Measurements from ENCODE around the gene ADCK1. TPM values are rescaled to one million over a fixed set of nuclear protein-coding genes. Genes with fewer than 3 reads are reported as not detected.

ADCK1 gene
- total and polyA plus RNA-seq, 9 of the 15 experiments (the other 6 are each of a cell fraction or from before 2014, with no cell fraction given), result 2.8 to 8.9 (median 4.3) TPM

DNA sequence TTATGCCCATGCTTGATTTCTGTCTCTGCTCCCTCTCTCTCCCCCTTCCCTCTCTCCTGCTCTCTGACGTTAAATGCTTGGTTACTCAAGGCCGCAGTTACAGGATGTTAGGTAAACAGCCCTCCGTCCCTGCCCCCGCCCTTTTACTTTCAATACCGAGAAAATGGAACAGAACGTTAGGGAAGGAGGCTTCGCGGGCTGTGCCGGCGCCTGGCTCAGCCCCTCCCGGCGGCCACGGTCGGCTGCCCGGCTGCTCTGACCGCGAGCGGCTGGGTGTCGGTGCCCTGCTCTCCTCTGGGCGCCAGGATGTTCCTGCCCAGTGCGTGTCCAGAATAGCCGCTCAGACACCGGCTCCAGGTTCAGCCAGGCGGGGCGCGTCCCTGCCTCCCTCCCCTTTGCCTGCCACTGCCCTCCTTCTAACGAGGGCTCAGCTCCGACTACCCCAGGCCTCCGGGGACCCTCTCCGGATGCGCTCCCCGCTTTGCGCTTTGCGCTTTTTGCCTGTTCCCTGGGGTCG, 166.1 kb downstream of the ADCK1 start (continued):
- TF ChIP-seq, protein P1, sequence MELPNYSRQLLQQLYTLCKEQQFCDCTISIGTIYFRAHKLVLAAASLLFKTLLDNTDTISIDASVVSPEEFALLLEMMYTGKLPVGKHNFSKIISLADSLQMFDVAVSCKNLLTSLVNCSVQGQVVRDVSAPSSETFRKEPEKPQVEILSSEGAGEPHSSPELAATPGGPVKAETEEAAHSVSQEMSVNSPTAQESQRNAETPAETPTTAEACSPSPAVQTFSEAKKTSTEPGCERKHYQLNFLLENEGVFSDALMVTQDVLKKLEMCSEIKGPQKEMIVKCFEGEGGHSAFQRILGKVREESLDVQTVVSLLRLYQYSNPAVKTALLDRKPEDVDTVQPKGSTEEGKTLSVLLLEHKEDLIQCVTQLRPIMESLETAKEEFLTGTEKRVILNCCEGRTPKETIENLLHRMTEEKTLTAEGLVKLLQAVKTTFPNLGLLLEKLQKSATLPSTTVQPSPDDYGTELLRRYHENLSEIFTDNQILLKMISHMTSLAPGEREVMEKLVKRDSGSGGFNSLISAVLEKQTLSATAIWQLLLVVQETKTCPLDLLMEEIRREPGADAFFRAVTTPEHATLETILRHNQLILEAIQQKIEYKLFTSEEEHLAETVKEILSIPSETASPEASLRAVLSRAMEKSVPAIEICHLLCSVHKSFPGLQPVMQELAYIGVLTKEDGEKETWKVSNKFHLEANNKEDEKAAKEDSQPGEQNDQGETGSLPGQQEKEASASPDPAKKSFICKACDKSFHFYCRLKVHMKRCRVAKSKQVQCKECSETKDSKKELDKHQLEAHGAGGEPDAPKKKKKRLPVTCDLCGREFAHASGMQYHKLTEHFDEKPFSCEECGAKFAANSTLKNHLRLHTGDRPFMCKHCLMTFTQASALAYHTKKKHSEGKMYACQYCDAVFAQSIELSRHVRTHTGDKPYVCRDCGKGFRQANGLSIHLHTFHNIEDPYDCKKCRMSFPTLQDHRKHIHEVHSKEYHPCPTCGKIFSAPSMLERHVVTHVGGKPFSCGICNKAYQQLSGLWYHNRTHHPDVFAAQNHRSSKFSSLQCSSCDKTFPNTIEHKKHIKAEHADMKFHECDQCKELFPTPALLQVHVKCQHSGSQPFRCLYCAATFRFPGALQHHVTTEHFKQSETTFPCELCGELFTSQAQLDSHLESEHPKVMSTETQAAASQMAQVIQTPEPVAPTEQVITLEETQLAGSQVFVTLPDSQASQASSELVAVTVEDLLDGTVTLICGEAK (IDR thresholded peaks at IDR 0.05), result no peak
- TF ChIP-seq, protein P1 (CRISPR knock-in tag; IDR thresholded peaks at IDR 0.05), result no peak
- TF ChIP-seq, protein P2, sequence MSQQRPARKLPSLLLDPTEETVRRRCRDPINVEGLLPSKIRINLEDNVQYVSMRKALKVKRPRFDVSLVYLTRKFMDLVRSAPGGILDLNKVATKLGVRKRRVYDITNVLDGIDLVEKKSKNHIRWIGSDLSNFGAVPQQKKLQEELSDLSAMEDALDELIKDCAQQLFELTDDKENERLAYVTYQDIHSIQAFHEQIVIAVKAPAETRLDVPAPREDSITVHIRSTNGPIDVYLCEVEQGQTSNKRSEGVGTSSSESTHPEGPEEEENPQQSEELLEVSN (IDR thresholded peaks at IDR 0.05; ENCODE audit: borderline replicate concordance in 1 of 2, extremely low read depth in 1 of 2, insufficient read depth in 1 of 2, insufficient read length in 1 of 2, low read depth in 1 of 2, low read length in 1 of 2, poor library complexity in 1 of 2, severe bottlenecking in 1 of 2), result no peak
- TF ChIP-seq NUFIP1 (IDR thresholded peaks at IDR 0.05; ENCODE audit: partially characterized antibody) (no peak), ZNF445 (CRISPR knock-in tag; IDR thresholded peaks at IDR 0.05; ENCODE audit: low read depth) (no peak), PHTF2 (CRISPR knock-in tag; IDR thresholded peaks at IDR 0.05) (no peak), RBFOX2 (IDR thresholded peaks at IDR 0.05; ENCODE audit: low read depth, low read length) (peak; percentile 37; the same call in 1 of the 2 replicates), RFX7 (CRISPR knock-in tag; IDR thresholded peaks at IDR 0.05) (no peak), HNRNPLL (IDR thresholded peaks at IDR 0.05; ENCODE audit: low read depth, low read length, poor library complexity, severe bottlenecking) (no peak), ZNF354B (CRISPR knock-in tag; IDR thresholded peaks at IDR 0.05) (no peak)
- TF ChIP-seq, protein P3, sequence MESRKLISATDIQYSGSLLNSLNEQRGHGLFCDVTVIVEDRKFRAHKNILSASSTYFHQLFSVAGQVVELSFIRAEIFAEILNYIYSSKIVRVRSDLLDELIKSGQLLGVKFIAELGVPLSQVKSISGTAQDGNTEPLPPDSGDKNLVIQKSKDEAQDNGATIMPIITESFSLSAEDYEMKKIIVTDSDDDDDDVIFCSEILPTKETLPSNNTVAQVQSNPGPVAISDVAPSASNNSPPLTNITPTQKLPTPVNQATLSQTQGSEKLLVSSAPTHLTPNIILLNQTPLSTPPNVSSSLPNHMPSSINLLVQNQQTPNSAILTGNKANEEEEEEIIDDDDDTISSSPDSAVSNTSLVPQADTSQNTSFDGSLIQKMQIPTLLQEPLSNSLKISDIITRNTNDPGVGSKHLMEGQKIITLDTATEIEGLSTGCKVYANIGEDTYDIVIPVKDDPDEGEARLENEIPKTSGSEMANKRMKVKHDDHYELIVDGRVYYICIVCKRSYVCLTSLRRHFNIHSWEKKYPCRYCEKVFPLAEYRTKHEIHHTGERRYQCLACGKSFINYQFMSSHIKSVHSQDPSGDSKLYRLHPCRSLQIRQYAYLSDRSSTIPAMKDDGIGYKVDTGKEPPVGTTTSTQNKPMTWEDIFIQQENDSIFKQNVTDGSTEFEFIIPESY (CRISPR knock-in tag; IDR thresholded peaks at IDR 0.05), result peak; percentile 87

Measured in K562 (cell line).